Immature natural killer cell (primary cell): Measurements from ENCODE around the gene CMTR2. TPM values are rescaled to one million over a fixed set of nuclear protein-coding genes. Genes with fewer than 3 reads are reported as not detected.
A peak's percentile ranks its signal among the peaks of the same experiment; 100 is the strongest.
"Not testable (repeated sequence)": the region's sequence is repeated elsewhere in the genome, so short reads cannot be mapped to it uniquely, and the experiment has no call there.

Source experiments
- DNase-seq, 3 donors: peaks; one replicate each; pipeline ENCODE4 v3.0.0; 2022; ENCODE audit warnings: mixed read lengths in 1 of 3
- H3K27ac Mint-ChIP-seq, 6 donors: one replicate each; pipeline ENCODE4 v1.8.0; 2020; ENCODE audit warnings: mixed read lengths in 6 of 6, mild to moderate bottlenecking in 5 of 6, inconsistent platforms in 4 of 6, moderate library complexity in 3 of 6
- H3K27me3 Mint-ChIP-seq, 3 donors: one replicate each; pipeline ENCODE4 v1.8.0; 2020 to 2021; ENCODE audit warnings: low read depth in 3 of 3, mild to moderate bottlenecking in 3 of 3, mixed read lengths in 3 of 3, moderate library complexity in 3 of 3, inconsistent platforms in 1 of 3
- H3K36me3 Mint-ChIP-seq, 3 donors: one replicate each; pipeline ENCODE4 v1.8.0; 2020; ENCODE audit warnings: mixed read lengths in 3 of 3, inconsistent platforms in 2 of 3, mild to moderate bottlenecking in 2 of 3
- H3K4me1 Mint-ChIP-seq, 2 donors: one replicate each; pipeline ENCODE4 v1.8.0; 2020; ENCODE audit warnings: inconsistent platforms in 2 of 2, mild to moderate bottlenecking in 2 of 2, mixed read lengths in 2 of 2, moderate library complexity in 1 of 2
- H3K4me3 Mint-ChIP-seq, 5 donors: one replicate each; pipeline ENCODE4 v1.8.0; 2020; ENCODE audit warnings: mild to moderate bottlenecking in 5 of 5, mixed read lengths in 5 of 5, inconsistent platforms in 3 of 5, moderate library complexity in 3 of 5
- H3K9me3 Mint-ChIP-seq, 6 donors: one replicate each; pipeline ENCODE4 v1.8.0; 2020; ENCODE audit warnings: mild to moderate bottlenecking in 6 of 6, mixed read lengths in 6 of 6, inconsistent platforms in 4 of 6, moderate library complexity in 3 of 6
- polyA plus RNA-seq, 3 donors: library from polyadenylated mRNA; unstranded; fragments of 300-500 nt; fragmentation: Illumina TruSeq; gene quantifications; one replicate each; pipeline ENCODE4 v1.2.3, GENCODE V29; 2021

CMTR2 gene
- polyA plus RNA-seq, 3 donors from 2014 or later = 18.6 to 42.9 (median 19.0) TPM

DNA sequence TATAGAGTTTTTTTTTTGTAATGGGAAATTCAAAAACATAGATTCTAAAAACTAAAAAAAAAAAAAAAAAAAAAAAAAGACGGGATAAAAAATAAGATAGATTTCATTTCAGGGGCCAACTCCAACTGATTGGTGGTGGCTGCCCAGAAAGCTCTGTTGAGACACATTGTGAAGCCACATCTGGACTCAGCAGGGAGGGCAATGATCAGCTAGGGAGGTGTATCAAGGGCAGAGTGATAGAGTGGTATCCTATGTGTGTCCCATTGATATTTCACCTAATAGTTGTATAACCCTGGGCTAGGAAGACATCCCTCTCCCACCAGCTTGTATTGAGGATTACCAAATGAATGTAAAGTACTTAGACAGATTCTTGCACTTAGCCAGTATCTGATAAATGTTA lies 6.7 kb upstream of the CMTR2 start:
- peaks cover 0 to 3% (median 0%) of the 10 kb centered on the region in 6 donors for H3K9me3 Mint-ChIP-seq
- H3K4me1 Mint-ChIP-seq = peaks cover 0 to 1% of the 10 kb centered on the region in 2 donors
- H3K36me3 Mint-ChIP-seq = peaks cover 0 to 4% (median 3%) of the 10 kb centered on the region in 3 donors
- H3K27me3 Mint-ChIP-seq = peaks cover 4 to 19% (median 4%) of the 10 kb centered on the region in 3 donors
- no peak overlapping the region for H3K4me3 Mint-ChIP-seq
- no peak for DNase-seq
- no peak overlapping the region for H3K27ac Mint-ChIP-seq

DNA sequence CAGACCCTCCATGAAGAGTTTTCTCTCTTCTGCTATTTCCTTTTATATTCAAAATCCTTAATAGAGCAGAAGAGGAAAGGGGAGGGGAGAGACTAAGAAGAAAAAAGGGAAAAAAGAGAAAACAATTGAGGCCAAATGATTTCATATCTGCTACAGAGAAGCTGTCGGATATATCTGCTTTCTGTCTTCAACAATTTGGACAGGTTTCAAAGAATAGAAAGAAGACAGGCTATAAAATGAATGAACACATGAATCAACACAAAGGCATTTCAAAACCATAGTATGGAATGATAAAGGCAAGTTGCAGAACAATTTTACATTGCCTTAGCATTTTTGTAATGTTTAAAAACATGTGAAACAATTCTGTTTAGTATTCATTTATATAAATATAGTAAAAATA lies 4.7 kb upstream of the CMTR2 start:
- Mint-ChIP-seq H3K36me3 (no peaks in the 10 kb centered on the region), H3K27ac (no peak overlapping the region), H3K4me3 (no peak overlapping the region), H3K27me3 (peaks cover 6 to 19% (median 6%) of the 10 kb centered on the region in 3 donors), H3K4me1 (peaks cover 9 to 12% of the 10 kb centered on the region in 2 donors), H3K9me3 (peaks cover 0 to 3% (median 0%) of the 10 kb centered on the region in 6 donors)
- no peak for DNase-seq

DNA sequence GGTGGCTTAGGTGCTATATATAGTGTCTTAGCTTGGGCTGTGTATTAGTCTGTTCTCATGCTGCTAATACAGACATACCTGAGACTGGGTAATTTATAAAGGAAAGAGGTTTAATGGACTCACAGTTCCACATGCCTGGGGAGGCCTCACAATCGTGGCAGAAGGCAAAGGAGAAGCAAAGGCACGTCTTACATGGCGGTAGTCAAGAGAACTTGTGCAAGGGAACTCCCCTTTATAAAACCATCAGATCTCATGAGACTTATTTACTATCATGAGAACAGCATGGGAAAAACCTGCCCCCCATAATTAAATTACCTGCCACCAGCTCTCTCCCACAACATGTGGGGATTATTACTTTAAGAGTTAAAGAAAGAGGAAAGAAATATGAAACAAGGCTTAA lies 2.9 kb upstream of the CMTR2 start:
- H3K4me3 Mint-ChIP-seq, H3K27ac Mint-ChIP-seq, DNase-seq, H3K9me3 Mint-ChIP-seq, H3K36me3 Mint-ChIP-seq: not testable (repeated sequence)
- Mint-ChIP-seq H3K27me3 (peaks cover 4 to 12% (median 8%) of the 10 kb centered on the region in 3 donors), H3K4me1 (peaks cover 26 to 28% of the 10 kb centered on the region in 2 donors)

DNA sequence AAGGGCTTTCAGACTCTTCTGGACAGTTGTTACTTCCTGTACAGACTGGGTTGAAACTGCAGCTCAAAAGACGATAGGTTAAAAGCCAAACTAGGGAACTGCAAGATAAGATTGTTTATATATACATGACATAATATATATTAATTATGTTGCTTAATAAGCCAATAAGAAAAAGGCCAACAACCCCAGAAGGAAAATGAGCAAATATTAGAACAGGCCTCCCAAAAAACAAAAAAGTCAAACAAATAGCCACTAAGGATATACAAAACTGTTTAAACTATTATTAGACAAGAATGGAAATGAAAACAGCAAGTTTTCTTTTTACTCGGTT lies 495 bp upstream of the CMTR2 start:
- Mint-ChIP-seq H3K4me3 (peak overlapping the region; percentile 83 to 91 (median 84)), H3K27ac (peak overlapping the region; percentile 82 to 95 (median 90)), H3K27me3 (peaks cover 5 to 8% (median 8%) of the 10 kb centered on the region in 3 donors), H3K4me1 (peaks cover 41 to 47% of the 10 kb centered on the region in 2 donors), H3K36me3 (peaks cover 10 to 16% (median 16%) of the 10 kb centered on the region in 3 donors), H3K9me3 (no peaks in the 10 kb centered on the region)
- no peak for DNase-seq

DNA sequence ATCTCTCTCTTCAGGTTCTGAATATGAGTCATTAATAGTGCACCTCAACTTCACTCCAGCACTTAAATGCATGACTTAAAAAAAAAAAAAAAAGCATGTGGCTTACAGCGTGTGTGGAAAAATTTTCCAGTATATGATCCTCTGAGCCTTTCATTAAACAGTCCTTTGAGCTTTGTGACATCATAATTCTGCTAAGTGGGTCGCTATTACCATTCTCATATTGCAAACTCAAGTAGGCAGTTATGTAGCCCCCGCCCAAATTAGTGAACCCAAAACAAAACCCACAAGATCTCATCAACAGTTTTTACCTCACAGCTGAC lies 672 bp downstream of the CMTR2 start:
- Mint-ChIP-seq H3K36me3 (peaks cover 19 to 28% (median 26%) of the 10 kb centered on the region in 3 donors), H3K27ac (peak overlapping the region; percentile 82 to 95 (median 90)), H3K4me1 (peaks cover 53 to 58% of the 10 kb centered on the region in 2 donors), H3K4me3 (peak overlapping the region; percentile 83 to 91 (median 84)), H3K9me3 (no peaks in the 10 kb centered on the region), H3K27me3 (peaks cover 4 to 8% (median 5%) of the 10 kb centered on the region in 3 donors)
- DNase-seq = no peak

DNA sequence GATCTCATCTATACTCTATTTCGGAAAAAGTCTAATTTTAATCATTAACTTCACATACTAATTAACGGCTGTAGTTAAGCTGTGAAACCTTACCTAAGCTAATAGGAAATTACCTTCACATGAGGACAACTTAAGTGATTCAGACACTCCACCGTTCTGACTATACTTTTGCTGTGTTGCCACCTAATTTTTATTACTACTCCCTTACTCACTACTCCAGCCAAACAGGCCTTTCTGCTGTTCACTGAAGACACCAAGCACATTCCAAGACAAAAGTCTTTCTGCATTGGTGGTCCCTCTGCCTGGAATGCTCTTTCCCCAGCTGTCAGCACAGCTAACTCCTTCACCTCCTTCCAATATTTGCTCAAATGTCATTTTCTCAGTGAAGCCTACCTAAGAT lies 1.3 kb downstream of the CMTR2 start:
- peaks cover 19 to 33% (median 29%) of the 10 kb centered on the region in 3 donors for H3K36me3 Mint-ChIP-seq
- H3K9me3 Mint-ChIP-seq = no peaks in the 10 kb centered on the region
- peaks cover 4 to 8% (median 5%) of the 10 kb centered on the region in 3 donors for H3K27me3 Mint-ChIP-seq
- no peak for DNase-seq
- peak overlapping the region; percentile 83 to 91 (median 84) for H3K4me3 Mint-ChIP-seq
- H3K4me1 Mint-ChIP-seq = peaks cover 57 to 65% of the 10 kb centered on the region in 2 donors
- peak overlapping the region; percentile 82 to 95 (median 90) for H3K27ac Mint-ChIP-seq

DNA sequence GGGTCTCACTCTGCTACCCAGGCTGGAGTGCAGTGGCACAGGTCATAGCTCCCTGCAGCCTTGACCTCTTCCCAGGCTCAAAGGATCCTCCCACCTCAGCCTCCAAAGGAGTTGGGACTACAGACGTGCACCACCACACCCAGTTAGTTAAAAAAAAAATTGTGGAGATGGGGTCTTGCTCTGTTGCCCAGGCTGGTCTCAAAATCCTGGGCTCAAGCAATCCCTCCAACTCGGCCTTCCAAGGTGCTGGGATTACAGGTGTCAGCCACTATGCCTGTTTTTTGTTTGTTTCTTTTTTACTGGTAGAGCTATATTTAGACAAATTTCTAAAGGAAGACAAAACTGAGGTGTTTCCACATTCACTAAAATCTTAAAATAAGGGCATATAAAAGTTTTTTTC lies 1.7 kb downstream of the CMTR2 start:
- H3K4me1 Mint-ChIP-seq = peaks cover 59 to 69% of the 10 kb centered on the region in 2 donors
- peaks cover under 1 to 8% (median 5%) of the 10 kb centered on the region in 3 donors for H3K27me3 Mint-ChIP-seq
- H3K27ac Mint-ChIP-seq = peak overlapping the region; percentile 82 to 95 (median 90)
- no peak for DNase-seq
- peaks cover 19 to 36% (median 31%) of the 10 kb centered on the region in 3 donors for H3K36me3 Mint-ChIP-seq
- peak overlapping the region in 4 of 5 donors; percentile 28 to 91 (median 86) for H3K4me3 Mint-ChIP-seq
- H3K9me3 Mint-ChIP-seq = no peaks in the 10 kb centered on the region

DNA sequence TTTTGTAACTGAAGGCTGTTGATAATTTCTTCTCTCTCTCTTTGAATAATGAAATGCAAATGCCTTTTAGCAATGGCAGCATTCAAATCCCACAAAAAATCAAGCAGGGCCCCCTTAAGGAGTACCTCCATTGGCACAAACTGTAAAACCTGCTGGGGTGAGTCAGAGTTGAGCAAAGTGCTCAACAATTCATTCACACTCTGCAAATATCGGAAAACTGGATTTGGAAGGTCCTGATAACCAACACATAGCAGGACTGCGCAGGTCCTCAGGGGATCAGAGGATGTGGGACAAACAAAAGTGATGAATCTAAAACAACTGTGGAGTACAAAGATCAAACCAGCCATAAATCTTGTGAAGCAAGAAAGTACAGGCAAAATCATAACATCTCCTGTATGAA lies 5.6 kb downstream of the CMTR2 start:
- peaks cover 54 to 90% of the 10 kb centered on the region in 2 donors for H3K4me1 Mint-ChIP-seq
- H3K27me3 Mint-ChIP-seq = peaks cover 0 to 3% (median 0%) of the 10 kb centered on the region in 3 donors
- no peak overlapping the region for H3K4me3 Mint-ChIP-seq
- H3K9me3 Mint-ChIP-seq = no peaks in the 10 kb centered on the region
- peak overlapping the region in 4 of 6 donors; percentile 5 to 31 (median 27) for H3K27ac Mint-ChIP-seq
- peaks cover 19 to 40% (median 31%) of the 10 kb centered on the region in 3 donors for H3K36me3 Mint-ChIP-seq
- DNase-seq = no peak

DNA sequence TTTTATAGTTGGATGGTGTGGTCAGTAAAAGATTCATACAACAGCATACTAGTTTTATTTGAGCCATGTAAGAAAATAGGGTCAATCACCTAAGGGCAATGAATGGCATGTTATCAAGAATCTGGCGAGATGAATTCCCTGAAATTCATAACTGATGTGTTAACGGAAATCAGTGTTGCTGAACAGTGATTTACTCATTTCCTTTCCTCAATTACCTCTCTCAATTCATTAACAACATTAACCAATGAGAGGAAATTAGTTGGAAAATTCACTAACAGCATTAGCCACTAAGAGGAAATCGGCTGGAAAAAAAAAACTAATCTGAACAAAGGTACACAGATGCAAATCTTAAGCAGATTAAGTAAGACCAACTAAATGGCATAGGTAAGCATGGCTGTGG lies 6.3 kb downstream of the CMTR2 start:
- Mint-ChIP-seq H3K27me3 (peaks cover 0 to 1% (median 0%) of the 10 kb centered on the region in 3 donors), H3K4me3 (no peak overlapping the region), H3K9me3 (no peaks in the 10 kb centered on the region), H3K27ac (peak overlapping the region in 2 of 6 donors; percentile 3 to 25), H3K36me3 (peaks cover 19 to 40% (median 31%) of the 10 kb centered on the region in 3 donors), H3K4me1 (peaks cover 52 to 90% of the 10 kb centered on the region in 2 donors)
- no peak for DNase-seq

DNA sequence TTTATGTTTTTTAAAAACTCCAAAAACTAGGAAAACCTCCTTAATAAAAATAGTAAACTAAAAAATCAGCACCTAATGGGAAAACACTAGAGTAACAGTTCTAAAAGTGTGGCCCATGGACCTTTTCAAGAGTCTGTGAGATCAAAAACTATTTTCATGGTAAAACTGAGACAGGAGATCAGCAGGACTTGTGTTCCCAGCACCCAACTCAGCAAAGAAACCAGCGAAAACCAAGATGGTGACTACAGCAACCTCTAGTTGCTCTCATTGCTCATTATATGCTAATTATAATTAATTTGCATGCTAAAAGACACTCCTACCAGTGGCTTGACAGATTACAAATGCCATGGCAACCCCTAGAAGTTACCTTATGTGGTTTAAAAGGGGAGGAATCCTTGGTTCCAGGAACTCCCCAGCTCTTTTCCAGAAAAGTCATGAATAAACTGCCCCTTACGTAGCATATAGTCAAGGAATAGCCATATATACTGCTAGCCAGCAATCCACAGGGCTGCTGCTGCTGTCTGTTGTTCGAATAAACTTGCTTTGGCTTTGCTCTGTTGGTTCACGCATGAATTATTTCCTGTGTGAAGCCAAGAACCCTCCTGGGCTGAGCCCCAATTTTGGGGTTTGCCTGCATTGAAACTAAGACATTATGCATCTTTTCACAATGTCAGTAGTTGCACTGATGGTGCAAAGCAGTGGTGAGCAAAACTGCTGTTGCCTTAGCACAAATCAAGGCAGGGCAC lies 12.4 kb downstream of the CMTR2 start:
- peak in 2 of 3 donors; percentile 30 to 42 for DNase-seq
- peaks cover 0 to 17% (median 3%) of the 10 kb centered on the region in 6 donors for H3K9me3 Mint-ChIP-seq
- peak overlapping the region; percentile 36 to 77 (median 47) for H3K4me3 Mint-ChIP-seq
- peaks cover 12 to 24% (median 19%) of the 10 kb centered on the region in 3 donors for H3K36me3 Mint-ChIP-seq
- peaks cover 52 to 66% of the 10 kb centered on the region in 2 donors for H3K4me1 Mint-ChIP-seq
- peak overlapping the region; percentile 22 to 92 (median 74) for H3K27ac Mint-ChIP-seq
- H3K27me3 Mint-ChIP-seq = no peaks in the 10 kb centered on the region

DNA sequence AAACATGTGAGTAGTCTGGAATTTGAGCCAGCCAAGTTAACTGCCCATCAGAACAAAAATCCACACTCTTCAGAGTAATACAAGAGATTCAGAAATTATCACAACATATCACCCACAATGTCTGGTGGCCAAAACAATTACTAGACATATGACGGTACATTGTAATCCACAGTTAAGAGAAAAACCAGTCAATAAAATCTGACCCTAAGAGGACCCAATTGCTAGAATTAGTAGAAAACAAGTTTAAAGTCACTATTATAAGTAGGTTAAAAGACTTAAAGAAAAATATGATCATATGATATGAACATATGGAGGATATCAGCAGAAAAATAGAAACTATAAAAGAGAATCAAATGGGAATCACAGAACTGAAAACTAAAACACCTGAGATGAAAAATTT lies 15.8 kb downstream of the CMTR2 start:
- peaks cover 0 to 17% (median 4%) of the 10 kb centered on the region in 6 donors for H3K9me3 Mint-ChIP-seq
- peaks cover 38 to 51% of the 10 kb centered on the region in 2 donors for H3K4me1 Mint-ChIP-seq
- H3K36me3 Mint-ChIP-seq = peaks cover 19 to 27% (median 26%) of the 10 kb centered on the region in 3 donors
- no peak overlapping the region for H3K4me3 Mint-ChIP-seq
- H3K27ac Mint-ChIP-seq = no peak overlapping the region
- H3K27me3 Mint-ChIP-seq = peaks cover 0 to 1% (median 0%) of the 10 kb centered on the region in 3 donors
- no peak for DNase-seq

DNA sequence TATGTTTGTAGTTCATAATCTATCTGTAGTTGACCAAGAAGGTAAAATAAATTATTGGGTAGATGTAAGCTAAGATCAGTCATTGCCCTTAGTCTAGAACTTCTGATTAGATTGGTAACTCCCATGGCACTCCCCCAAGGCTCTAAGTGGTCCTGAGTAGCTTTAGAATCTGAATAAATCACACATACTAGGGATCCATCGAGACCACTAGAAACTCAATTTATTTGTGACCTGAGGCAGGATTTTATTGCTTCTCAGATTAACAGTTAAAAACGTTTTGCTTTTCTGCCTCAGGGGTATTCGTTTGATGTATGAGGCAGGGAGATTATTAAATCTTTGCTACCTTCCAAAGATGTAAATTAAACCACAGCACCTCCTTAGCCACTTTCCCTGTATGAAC lies 24.9 kb downstream of the CMTR2 start:
- Mint-ChIP-seq H3K27me3 (peaks cover 0 to 3% (median 0%) of the 10 kb centered on the region in 3 donors), H3K4me1 (peaks cover 23 to 38% of the 10 kb centered on the region in 2 donors), H3K27ac (no peak overlapping the region), H3K4me3 (no peak overlapping the region), H3K9me3 (no peaks in the 10 kb centered on the region), H3K36me3 (peaks cover 0 to 10% (median 0%) of the 10 kb centered on the region in 3 donors)
- DNase-seq = no peak

DNA sequence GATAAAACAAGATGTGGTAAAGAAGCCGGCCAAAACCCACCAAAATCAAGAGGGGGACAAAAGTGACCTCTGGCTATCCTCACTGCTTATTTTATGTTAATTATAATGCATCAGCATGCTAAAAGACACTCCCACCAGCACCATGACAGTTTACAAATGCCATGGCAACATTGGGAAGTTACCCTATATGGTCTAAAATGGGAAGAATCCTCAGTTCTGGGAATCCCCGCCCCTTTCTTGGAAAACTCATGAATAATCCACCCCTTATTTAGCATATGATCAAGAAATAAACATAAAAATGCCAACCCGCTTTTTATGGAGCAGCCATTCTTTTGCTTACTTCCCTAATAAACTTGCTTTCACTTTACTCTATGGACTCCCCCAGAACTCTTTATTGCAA lies 25.6 kb downstream of the CMTR2 start:
- no peak for DNase-seq
- peaks cover 0 to 10% (median 0%) of the 10 kb centered on the region in 3 donors for H3K36me3 Mint-ChIP-seq
- H3K9me3 Mint-ChIP-seq = no peaks in the 10 kb centered on the region
- peaks cover 0 to 3% (median 0%) of the 10 kb centered on the region in 3 donors for H3K27me3 Mint-ChIP-seq
- H3K4me1 Mint-ChIP-seq = peaks cover 30 to 45% of the 10 kb centered on the region in 2 donors
- no peak overlapping the region for H3K27ac Mint-ChIP-seq
- H3K4me3 Mint-ChIP-seq = no peak overlapping the region

DNA sequence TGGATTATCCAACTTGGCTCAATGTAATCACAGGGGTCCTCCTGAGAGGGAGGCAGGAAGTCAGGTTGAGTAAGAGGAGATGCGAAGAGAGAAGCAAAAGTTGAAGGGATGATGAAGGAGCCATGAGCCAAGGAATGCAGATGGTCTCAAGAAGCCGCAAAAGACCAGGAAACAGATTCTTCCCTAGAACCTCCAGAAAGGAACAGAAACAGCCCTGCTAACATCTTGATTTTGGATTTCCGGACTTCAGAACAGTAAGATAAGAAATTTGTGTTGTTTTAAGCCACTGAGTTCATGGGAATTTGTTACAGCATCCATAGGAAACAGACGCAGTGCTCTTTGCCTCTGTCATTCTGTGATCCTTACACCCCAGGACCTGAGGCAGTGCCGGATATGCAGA lies 26.8 kb downstream of the CMTR2 start:
- no peak overlapping the region for H3K4me3 Mint-ChIP-seq
- H3K4me1 Mint-ChIP-seq = peaks cover 42 to 55% of the 10 kb centered on the region in 2 donors
- peaks cover 0 to 7% (median 0%) of the 10 kb centered on the region in 3 donors for H3K36me3 Mint-ChIP-seq
- H3K9me3 Mint-ChIP-seq = no peaks in the 10 kb centered on the region
- peaks cover 0 to 2% (median 0%) of the 10 kb centered on the region in 3 donors for H3K27me3 Mint-ChIP-seq
- no peak overlapping the region for H3K27ac Mint-ChIP-seq
- DNase-seq = no peak
